Measurements from ENCODE around the gene COL18A1.

Gene COL18A1

DNA sequence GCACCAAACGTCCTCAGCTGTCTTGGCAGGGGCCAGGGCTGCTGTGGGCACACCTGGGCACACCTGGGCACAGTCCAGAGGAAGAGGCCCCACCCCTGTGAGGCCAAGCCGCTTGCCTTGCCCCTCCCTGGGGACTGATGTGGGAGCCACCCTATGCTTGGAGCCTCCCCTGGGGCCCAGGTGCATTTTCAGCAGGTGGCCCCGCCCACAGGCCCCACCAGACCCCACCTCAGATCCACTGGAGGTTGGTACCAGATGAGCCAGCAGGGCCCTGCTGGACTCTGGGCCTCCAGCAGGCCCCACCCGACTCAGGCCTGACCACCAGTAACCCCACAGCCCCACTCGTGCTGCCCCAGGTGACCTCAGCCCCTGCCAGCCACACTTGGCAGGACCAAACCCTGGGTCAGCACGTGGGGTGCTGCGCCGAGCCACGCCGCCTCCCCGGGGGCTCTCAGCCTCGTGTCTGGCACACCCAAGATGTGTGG is 128.4 kb downstream of the COL18A1 start:
- DNase-seq (ENCODE audit: low read depth in 2 of 2): no peak

- no peak for DNase-seq (ENCODE audit: low read depth in 2 of 2)
These were observed 129.1 kb downstream of the COL18A1 start for GRCh38 chr21:45533846-45534635.

GRCh38 chr21:45534636-45535331 is 129.8 kb downstream of the COL18A1 start:
- DNase-seq (ENCODE audit: low read depth in 2 of 2): no peak

GRCh38 chr21:45535341-45536081 is 130.5 kb downstream of the COL18A1 start:
- no peak for DNase-seq (ENCODE audit: low read depth in 2 of 2)

DNA sequence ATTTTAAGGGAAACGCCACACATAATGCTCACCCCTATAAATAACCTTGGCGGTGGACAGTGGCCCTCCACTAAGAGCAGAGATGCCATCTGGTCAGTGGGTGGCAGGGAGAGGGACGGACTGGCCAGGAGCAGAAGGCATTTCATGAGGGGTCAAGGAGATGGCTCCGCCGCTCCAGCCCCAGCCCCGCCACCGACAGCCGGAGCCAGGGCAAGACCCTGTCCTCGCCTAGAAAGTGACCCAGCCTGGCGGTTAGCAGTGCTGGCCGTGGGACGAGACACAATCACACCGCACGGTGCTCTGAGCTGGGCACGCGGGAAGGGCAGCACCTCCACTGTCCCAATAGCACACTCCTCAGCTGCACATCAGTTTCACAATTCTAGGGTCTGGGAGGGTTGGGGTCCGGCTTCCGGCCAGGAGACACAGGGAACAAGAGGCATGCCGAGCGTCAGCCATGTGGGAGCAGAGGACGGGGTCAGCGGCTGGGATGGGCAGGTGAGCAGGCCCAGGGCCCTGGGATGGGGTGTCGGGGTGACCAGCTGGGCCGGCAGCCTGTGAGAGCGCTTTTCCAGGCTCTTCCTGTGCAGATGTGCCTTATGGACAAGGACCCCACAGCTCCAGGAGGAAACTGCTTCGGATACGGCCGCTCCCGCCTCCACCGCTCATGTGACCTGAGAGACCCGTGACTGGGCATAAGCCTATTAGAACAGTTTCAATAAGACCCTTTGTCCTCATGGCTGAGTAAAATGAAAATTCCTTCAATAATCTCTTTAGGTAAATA is 131.5 kb downstream of the COL18A1 start:
- DNase-seq (ENCODE audit: low read depth in 2 of 2): no peak

DNA sequence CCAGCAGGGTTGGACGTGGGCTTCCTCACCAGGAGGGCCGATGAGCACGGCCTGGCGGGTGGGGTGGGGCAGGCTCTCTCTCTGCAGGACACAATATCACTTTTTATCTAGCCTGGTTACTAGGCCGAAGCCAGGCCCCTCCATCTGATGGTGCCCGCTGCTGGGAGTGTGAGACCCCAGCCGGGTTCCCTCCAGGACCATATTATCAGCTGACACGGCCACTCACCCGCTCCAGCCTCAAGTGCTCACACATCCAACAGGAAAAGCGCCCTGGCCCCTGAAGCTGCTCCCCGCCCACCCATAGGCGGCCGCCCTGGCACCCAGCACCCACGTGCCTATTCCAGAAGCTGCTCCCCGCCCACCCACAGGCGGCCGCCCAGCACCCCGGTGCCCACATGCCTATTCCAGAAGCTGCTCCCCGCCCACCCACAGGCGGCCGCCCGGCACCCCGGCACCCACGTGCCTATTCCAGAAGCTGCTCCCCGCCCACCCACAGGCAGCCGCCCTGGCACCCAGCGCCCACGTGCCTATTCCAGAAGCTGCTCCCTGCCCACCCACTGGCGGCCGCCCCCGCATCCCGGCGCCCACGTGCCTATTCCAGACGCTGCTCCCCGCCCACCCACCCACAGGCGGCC is 132.3 kb downstream of the COL18A1 start:
- DNase-seq (ENCODE audit: low read depth in 2 of 2): no peak

DNA sequence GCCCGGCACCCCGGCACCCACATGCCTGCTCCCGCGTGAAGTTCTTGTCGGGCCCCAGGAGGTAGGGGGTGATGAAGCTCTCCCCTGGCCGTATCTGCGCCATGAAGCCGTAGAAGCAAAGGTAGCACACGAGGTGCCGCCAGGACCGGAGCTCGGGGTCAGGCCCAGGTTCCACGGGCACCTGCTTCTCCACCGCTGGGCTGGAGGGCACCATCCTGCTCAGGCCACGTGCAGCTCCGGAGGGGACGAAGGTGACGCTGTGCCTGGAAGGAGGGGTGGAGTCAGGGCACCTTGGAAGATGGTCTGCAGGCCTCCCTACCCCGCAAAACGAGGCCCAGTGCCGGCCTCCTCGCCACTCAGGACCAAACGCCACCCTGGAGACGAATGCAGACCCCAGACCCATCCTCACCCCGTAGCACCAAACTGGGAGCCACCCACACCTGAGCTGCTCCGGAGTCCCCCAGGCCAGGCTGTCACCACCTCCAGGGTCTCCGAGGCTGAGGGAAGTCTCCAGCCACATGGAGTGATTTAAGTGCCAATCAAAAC is 132.9 kb downstream of the COL18A1 start:
- DNase-seq (ENCODE audit: low read depth in 2 of 2): no peak

- DNase-seq (ENCODE audit: low read depth in 2 of 2): no peak
These were observed 133.5 kb downstream of the COL18A1 start for GRCh38 chr21:45538381-45539045.

GRCh38 chr21:45539046-45539795 is 134.3 kb downstream of the COL18A1 start:
- DNase-seq (ENCODE audit: low read depth in 2 of 2): no peak

GRCh38 chr21:45539796-45540600 is 135.0 kb downstream of the COL18A1 start:
- DNase-seq (ENCODE audit: low read depth in 2 of 2): no peak

GRCh38 chr21:45540601-45540970 is 135.6 kb downstream of the COL18A1 start:
- DNase-seq (ENCODE audit: low read depth in 2 of 2): no peak

DNA sequence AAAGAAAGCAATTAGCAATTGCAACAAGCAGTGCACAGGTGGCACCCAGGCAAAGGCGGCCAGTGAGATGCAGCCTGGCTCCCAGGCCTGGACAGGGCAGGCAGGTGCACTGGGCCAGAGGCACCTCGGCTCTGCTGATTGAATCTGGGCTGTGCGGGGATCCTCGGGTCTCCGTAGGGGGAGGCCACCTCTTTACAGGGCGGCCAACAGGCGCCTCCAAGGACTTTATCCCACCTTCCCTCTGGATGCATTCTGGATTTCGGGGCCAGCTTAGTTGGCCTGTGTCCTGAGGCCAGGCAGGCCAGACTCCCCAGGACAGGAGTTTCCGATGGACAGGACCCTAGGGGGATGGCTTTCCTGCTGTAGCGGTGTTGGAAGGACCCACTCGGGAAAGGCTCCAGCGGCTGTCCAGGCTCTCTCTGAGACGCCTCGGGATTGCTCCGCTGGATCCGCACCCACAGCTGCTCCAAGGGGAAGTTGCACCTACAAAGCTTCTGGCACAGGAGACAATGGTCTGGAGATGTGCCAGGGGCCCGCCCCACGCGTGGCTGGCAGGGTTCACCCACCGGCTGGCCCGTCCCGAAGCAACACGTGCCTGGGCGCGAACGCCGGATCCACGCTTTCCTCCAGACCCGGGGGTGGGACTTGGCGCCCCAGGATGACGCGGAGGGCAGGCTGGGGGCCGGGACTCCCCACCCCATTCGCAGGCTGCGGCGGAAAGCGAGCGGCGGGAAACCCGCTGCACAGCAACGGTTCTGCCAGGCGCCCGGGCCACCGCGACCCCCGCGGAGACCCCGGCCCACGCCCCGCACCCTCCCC is 136.5 kb downstream of the COL18A1 start:
- peak; percentile 78 for DNase-seq (ENCODE audit: low read depth in 2 of 2)

GRCh38 chr21:45542242-45542666 is 137.3 kb downstream of the COL18A1 start, which contains the start of gene SLC19A1:
Gene SLC19A1 (minus strand): TSS chr21:45542440. CDS start chr21:45537959, 4,481 bp downstream.
- DNase-seq (ENCODE audit: low read depth in 2 of 2): peak; percentile 61 to 66

- no peak for DNase-seq (ENCODE audit: low read depth in 2 of 2)
These were observed 137.9 kb downstream of the COL18A1 start for GRCh38 chr21:45542667-45543370.

DNA sequence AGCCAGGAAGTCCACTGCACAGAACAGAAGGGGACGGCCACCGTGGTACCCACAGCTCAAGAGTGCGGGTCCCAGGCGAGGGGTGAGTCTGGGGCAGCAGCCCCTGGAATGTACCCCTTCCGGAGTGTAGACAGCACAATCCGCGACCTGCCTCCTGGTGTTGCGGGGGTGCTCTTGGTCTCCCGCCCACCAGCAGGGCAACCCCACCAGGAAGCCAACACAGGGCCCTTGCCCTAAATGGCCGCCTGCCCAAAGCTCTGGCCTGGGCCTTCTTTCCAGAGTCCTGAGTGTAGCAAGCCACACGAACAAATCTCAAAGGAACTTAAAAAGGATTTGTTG is 138.4 kb downstream of the COL18A1 start:
- no peak for DNase-seq (ENCODE audit: low read depth in 2 of 2)

- DNase-seq (ENCODE audit: low read depth in 2 of 2): no peak
These were observed 138.9 kb downstream of the COL18A1 start for GRCh38 chr21:45543710-45544448.
